H9 (cell line): ENCODE data around the gene RFPL3. TPM values are rescaled to one million over a fixed set of nuclear protein-coding genes. Genes with fewer than 3 reads are reported as not detected.

Source experiments
- DNase-seq: peaks from one replicate; pipeline ENCODE4 v3.0.0-alpha.2; 2017
- H2AFZ ChIP-seq: one replicate; pipeline ENCODE4 v1.6.1; 2013; ENCODE audit warnings: mild to moderate bottlenecking, low read length, control low read depth, moderate library complexity
- H2AK5ac ChIP-seq: 2 replicates; pipeline ENCODE4 v1.6.1; 2013; ENCODE audit warnings: low read length, control low read depth, mixed read lengths; ENCODE audit not compliant: insufficient read length
- H2BK120ac ChIP-seq: one replicate; pipeline ENCODE4 v1.6.1; 2013; ENCODE audit warnings: low read depth, mild to moderate bottlenecking, low read length, control low read depth, inconsistent platforms; ENCODE audit not compliant: poor library complexity, severe bottlenecking
- H2BK12ac ChIP-seq: 2 replicates; pipeline ENCODE4 v1.6.1; 2013; ENCODE audit warnings: low read length, control low read depth, mixed read lengths, low read depth; ENCODE audit not compliant: insufficient read length
- H2BK15ac ChIP-seq: 2 replicates; pipeline ENCODE4 v1.6.1; 2013; ENCODE audit warnings: low read depth, low read length, control low read depth
- H2BK20ac ChIP-seq: one replicate; pipeline ENCODE4 v1.6.1; 2013; ENCODE audit warnings: low read depth, mild to moderate bottlenecking, low read length, control low read depth, inconsistent platforms; ENCODE audit not compliant: poor library complexity, severe bottlenecking
- H2BK5ac ChIP-seq: 2 replicates; pipeline ENCODE4 v1.6.1; 2013; ENCODE audit warnings: low read length, control low read depth, mixed read lengths; ENCODE audit not compliant: insufficient read length
- H3K14ac ChIP-seq: 2 replicates; pipeline ENCODE4 v1.6.1; 2013; ENCODE audit warnings: low read length, control low read depth; ENCODE audit not compliant: insufficient read depth
- H3K18ac ChIP-seq: 2 replicates; pipeline ENCODE4 v1.6.1; 2013; ENCODE audit warnings: low read depth, mild to moderate bottlenecking, mixed read lengths, low read length, control low read depth; ENCODE audit not compliant: insufficient read length
- H3K23ac ChIP-seq: 2 replicates; pipeline ENCODE4 v1.6.1; 2013; ENCODE audit warnings: low read length, control low read depth, mixed read lengths, low read depth; ENCODE audit not compliant: insufficient read length
- H3K23me2 ChIP-seq: 2 replicates; pipeline ENCODE4 v1.6.1; 2013; ENCODE audit warnings: low read depth, mild to moderate bottlenecking, mixed read lengths, low read length, control low read depth; ENCODE audit not compliant: insufficient read length, poor library complexity, severe bottlenecking
- H3K27ac ChIP-seq: 2 replicates; pipeline ENCODE4 v1.5.1; 2013; ENCODE audit warnings: low read length, control low read depth, mixed read lengths, low read depth; ENCODE audit not compliant: insufficient read length
- H3K27me3 ChIP-seq: 2 replicates; pipeline ENCODE4 v1.6.1; 2013; ENCODE audit warnings: low read length, control low read depth, inconsistent platforms; ENCODE audit not compliant: insufficient read depth
- H3K4ac ChIP-seq: 2 replicates; pipeline ENCODE4 v1.6.1; 2013; ENCODE audit warnings: low read depth, mild to moderate bottlenecking, control low read depth, inconsistent platforms, low read length, moderate library complexity
- H3K4me1 ChIP-seq: 2 replicates; pipeline ENCODE4 v1.6.1; 2013; ENCODE audit warnings: low read length, control low read depth, inconsistent platforms; ENCODE audit not compliant: insufficient read depth
- H3K4me2 ChIP-seq: 2 replicates; pipeline ENCODE4 v1.6.1; 2013; ENCODE audit warnings: low read length, control low read depth, mixed read lengths; ENCODE audit not compliant: insufficient read length, insufficient read depth
- H3K56ac ChIP-seq: 2 replicates; pipeline ENCODE4 v1.6.1; 2013; ENCODE audit warnings: low read depth, mild to moderate bottlenecking, mixed read lengths, low read length, control low read depth; ENCODE audit not compliant: insufficient read length
- H3K79me1 ChIP-seq: 2 replicates; pipeline ENCODE4 v1.6.1; 2013; ENCODE audit warnings: low read depth, mild to moderate bottlenecking, moderate library complexity, low read length, control low read depth, inconsistent platforms; ENCODE audit not compliant: insufficient read depth, poor library complexity, severe bottlenecking
- H3K79me2 ChIP-seq: 2 replicates; pipeline ENCODE4 v1.6.1; 2013; ENCODE audit warnings: low read length, control low read depth, inconsistent platforms; ENCODE audit not compliant: insufficient read depth
- H3K9ac ChIP-seq: 2 replicates; pipeline ENCODE4 v1.6.1; 2013; ENCODE audit warnings: low read length, control low read depth, mixed read lengths; ENCODE audit not compliant: insufficient read length; ENCODE audit errors: extremely low read depth
- H3K9me3 ChIP-seq: one replicate; pipeline ENCODE4 v1.6.1; 2013; ENCODE audit warnings: low read depth, low read length, inconsistent platforms; ENCODE audit not compliant: control insufficient read depth
- H3T11ph ChIP-seq: one replicate; pipeline ENCODE4 v1.6.1; 2013; ENCODE audit warnings: mild to moderate bottlenecking, low read length, control low read depth, inconsistent platforms
- H4K20me1 ChIP-seq: one replicate; pipeline ENCODE4 v1.6.1; 2013; ENCODE audit not compliant: control insufficient read depth, insufficient read length, insufficient read depth
- H4K5ac ChIP-seq: 2 replicates; pipeline ENCODE4 v1.6.1; 2013; ENCODE audit warnings: low read depth, mild to moderate bottlenecking, mixed read lengths, low read length, control low read depth; ENCODE audit not compliant: insufficient read length
- H4K8ac ChIP-seq: replicated peaks from 2 replicates; pipeline ENCODE4 v1.6.1; 2013; ENCODE audit warnings: low read length, control low read depth, mixed read lengths, low read depth; ENCODE audit not compliant: insufficient read length
- H4K91ac ChIP-seq: 2 replicates; pipeline ENCODE4 v1.6.1; 2013; ENCODE audit warnings: low read depth, mild to moderate bottlenecking, moderate library complexity, mixed read lengths, low read length, control low read depth; ENCODE audit not compliant: insufficient read length
- H3K27ac Mint-ChIP-seq, 3 experiments: 2 replicates in 2 of 3; 3 replicates in 1 of 3; pipeline ENCODE4 v1.8.0; 2020 to 2021; ENCODE audit warnings: mixed read lengths in 3 of 3, mild to moderate bottlenecking in 1 of 3, moderate library complexity in 1 of 3
- H3K27me3 Mint-ChIP-seq: 2 replicates; pipeline ENCODE4 v1.8.0; 2021; ENCODE audit warnings: low read depth, mild to moderate bottlenecking, moderate library complexity, mixed read lengths
- H3K36me3 Mint-ChIP-seq, 3 experiments: 2 replicates in 2 of 3; 3 replicates in 1 of 3; pipeline ENCODE4 v1.8.0; 2020 to 2021; ENCODE audit warnings: low read depth in 3 of 3, mixed read lengths in 3 of 3; ENCODE audit not compliant: insufficient read depth in 1 of 3
- H3K4me1 Mint-ChIP-seq, 2 experiments: 2 replicates each; pipeline ENCODE4 v1.8.0; 2020; ENCODE audit warnings: mixed read lengths in 2 of 2
- H3K4me3 Mint-ChIP-seq, 2 experiments: 2 replicates in 1 of 2; 3 replicates in 1 of 2; pipeline ENCODE4 v1.8.0; 2020 to 2021; ENCODE audit warnings: mild to moderate bottlenecking in 2 of 2, mixed read lengths in 2 of 2, moderate library complexity in 1 of 2
- H3K9me3 Mint-ChIP-seq, 2 experiments: 2 replicates in 1 of 2; 3 replicates in 1 of 2; pipeline ENCODE4 v1.8.0; 2020; ENCODE audit warnings: mild to moderate bottlenecking in 2 of 2, mixed read lengths in 2 of 2, moderate library complexity in 1 of 2
- CTCF ChIP-seq: fragments of 200-600 bp; sonication (generic); conservative IDR thresholded peaks from 3 replicates; pipeline ENCODE4 v1.8.0; 2021; ENCODE audit warnings: antibody characterized with exemption, mild to moderate bottlenecking
- WGBS: extraction: QIAGEN DNeasy Blood & Tissue Kit; methylation state at CpG from one replicate; pipeline ENCODE4 v1.1.7; 2013; ENCODE audit warnings: missing lambda C conversion rate, low lambda C conversion rate, mixed read lengths; ENCODE audit not compliant: insufficient read length; ENCODE audit errors: extremely low coverage; 5-methylcytosine and 5-hydroxymethylcytosine counted together
- total RNA-seq: library from RNA; stranded (reverse); gene quantifications from 2 replicates; pipeline ENCODE4 v1.2.1, GENCODE V29; 2021

RFPL3 gene
- total RNA-seq, 1 experiment from 2014 or later = not detected

GRCh38 chr22:32380991-32381390, 23.3 kb downstream of the RFPL3 start:
- TF ChIP-seq CTCF = no peak
- H3K79me1 ChIP-seq = no peaks in the 10 kb centered on the region
- H3K27ac Mint-ChIP-seq = no peak overlapping the region
- H3K14ac ChIP-seq = no peak overlapping the region
- no peak overlapping the region for H3K23ac ChIP-seq
- no peaks in the 10 kb centered on the region for H3K9me3 ChIP-seq
- WGBS = no CpG with 5 or more reads among the region's 5 CpGs
- no peak overlapping the region for H2BK20ac ChIP-seq
- no peak overlapping the region for H4K8ac ChIP-seq
- no peaks in the 10 kb centered on the region for H3K4me1 Mint-ChIP-seq
- peaks cover 6% of the 10 kb centered on the region for H3K27me3 Mint-ChIP-seq
- H2AK5ac ChIP-seq = no peak overlapping the region
- peaks cover 3 to 9% (median 7%) of the 10 kb centered on the region in 3 experiments; a peak in 6 of 7 replicates for H3K36me3 Mint-ChIP-seq
- no peaks in the 10 kb centered on the region for H3K23me2 ChIP-seq
- H2AFZ ChIP-seq = no peak overlapping the region
- H2BK12ac ChIP-seq = no peak overlapping the region
- no peak overlapping the region for H3K4me2 ChIP-seq
- H3K9me3 Mint-ChIP-seq = no peaks in the 10 kb centered on the region; a peak in 1 of 5 replicates
- no peak overlapping the region for H2BK120ac ChIP-seq
- H3T11ph ChIP-seq = no peak overlapping the region
- H4K20me1 ChIP-seq = no peaks in the 10 kb centered on the region
- H4K5ac ChIP-seq = no peak overlapping the region
- H3K4me1 ChIP-seq = no peaks in the 10 kb centered on the region
- H3K56ac ChIP-seq = no peak overlapping the region
- H3K4me3 Mint-ChIP-seq = no peak overlapping the region
- no peak overlapping the region for H3K9ac ChIP-seq
- H2BK5ac ChIP-seq = no peak overlapping the region
- no peak overlapping the region for H4K91ac ChIP-seq
- no peak overlapping the region for H3K4ac ChIP-seq
- no peak overlapping the region for H3K18ac ChIP-seq
- no peak overlapping the region for H2BK15ac ChIP-seq
- H3K27ac ChIP-seq = no peak overlapping the region
- DNase-seq = no peak
- no peaks in the 10 kb centered on the region for H3K79me2 ChIP-seq
- H3K27me3 ChIP-seq = no peaks in the 10 kb centered on the region
